ENCODE measurements around the gene LEKR1.

The LEKR1 gene

GRCh38 chr3:156826144-156826895, at the start of gene LEKR1:
Gene LEKR1 (plus strand): TSS chr3:156826353. CDS start chr3:156829330, 2,977 bp downstream.
- TF ChIP-seq CTCF (IDR thresholded peaks at IDR 0.05; ENCODE audit: low read depth, low read length) = no peak
- peak within 1 kb of the TSS; percentile 76 for H3K27ac ChIP-seq
- H3K9me3 ChIP-seq (ENCODE audit: severe bottlenecking) = no peaks in the 10 kb centered on the region
- no peaks in the 10 kb centered on the region for H3K36me3 ChIP-seq
- no peaks in the 10 kb centered on the region for H3K27me3 ChIP-seq (ENCODE audit: insufficient read depth, low read depth, severe bottlenecking)
- DNase-seq = peak; percentile 89
- H3K4me3 ChIP-seq (ENCODE audit: low read depth, low read length) = peak within 1 kb of the TSS; percentile 96

GRCh38 chr3:156776871-156777270, 49.3 kb upstream of the LEKR1 start:
- DNase-seq = no peak
- Histone ChIP-seq H3K36me3 (no peaks in the 10 kb centered on the region), H3K27me3 (ENCODE audit: insufficient read depth, low read depth, severe bottlenecking) (no peaks in the 10 kb centered on the region), H3K9me3 (ENCODE audit: severe bottlenecking) (no peaks in the 10 kb centered on the region), H3K4me3 (ENCODE audit: low read depth, low read length) (no peak overlapping the region), H3K27ac (no peak overlapping the region)
- TF ChIP-seq CTCF (IDR thresholded peaks at IDR 0.05; ENCODE audit: low read depth, low read length) = no peak

- no peak for TF ChIP-seq CTCF (IDR thresholded peaks at IDR 0.05; ENCODE audit: low read depth, low read length)
- H3K27ac ChIP-seq = no peak overlapping the region
- H3K27me3 ChIP-seq (ENCODE audit: insufficient read depth, low read depth, severe bottlenecking) = no peaks in the 10 kb centered on the region
- no peaks in the 10 kb centered on the region for H3K9me3 ChIP-seq (ENCODE audit: severe bottlenecking)
- no peaks in the 10 kb centered on the region for H3K36me3 ChIP-seq
- H3K4me3 ChIP-seq (ENCODE audit: low read depth, low read length) = no peak overlapping the region
- no peak for DNase-seq
Observed at GRCh38 chr3:156781310-156782230, 44.6 kb upstream of the LEKR1 start.

- no peak for TF ChIP-seq CTCF (IDR thresholded peaks at IDR 0.05; ENCODE audit: low read depth, low read length)
- no peaks in the 10 kb centered on the region for H3K9me3 ChIP-seq (ENCODE audit: severe bottlenecking)
- H3K27ac ChIP-seq = no peak overlapping the region
- no peak overlapping the region for H3K4me3 ChIP-seq (ENCODE audit: low read depth, low read length)
- no peaks in the 10 kb centered on the region for H3K36me3 ChIP-seq
- DNase-seq = no peak
- H3K27me3 ChIP-seq (ENCODE audit: insufficient read depth, low read depth, severe bottlenecking) = no peaks in the 10 kb centered on the region
Observed at GRCh38 chr3:156782319-156782718, 43.8 kb upstream of the LEKR1 start.

- no peaks in the 10 kb centered on the region for H3K27me3 ChIP-seq (ENCODE audit: insufficient read depth, low read depth, severe bottlenecking)
- no peak overlapping the region for H3K27ac ChIP-seq
- no peaks in the 10 kb centered on the region for H3K9me3 ChIP-seq (ENCODE audit: severe bottlenecking)
- no peak for TF ChIP-seq CTCF (IDR thresholded peaks at IDR 0.05; ENCODE audit: low read depth, low read length)
- no peak for DNase-seq
- no peaks in the 10 kb centered on the region for H3K36me3 ChIP-seq
- H3K4me3 ChIP-seq (ENCODE audit: low read depth, low read length) = no peak overlapping the region
Observed at GRCh38 chr3:156782921-156783320, 43.2 kb upstream of the LEKR1 start.

Measured in WERI-Rb-1 (cell line).